GM19467 (cell line): ENCODE data around the gene GRIN2C.
"Not testable (repeated sequence)": the region's sequence is repeated elsewhere in the genome, so short reads cannot be mapped to it uniquely, and the experiment has no call there.

ENCODE experiments used
- ATAC-seq: cut with Tn5 transposase; IDR thresholded peaks from one replicate; pipeline ENCODE4 v1.9.1; 2021; ENCODE audit warnings: mild to moderate bottlenecking, moderate library complexity; ENCODE audit not compliant: unreplicated experiment

Gene GRIN2C

DNA sequence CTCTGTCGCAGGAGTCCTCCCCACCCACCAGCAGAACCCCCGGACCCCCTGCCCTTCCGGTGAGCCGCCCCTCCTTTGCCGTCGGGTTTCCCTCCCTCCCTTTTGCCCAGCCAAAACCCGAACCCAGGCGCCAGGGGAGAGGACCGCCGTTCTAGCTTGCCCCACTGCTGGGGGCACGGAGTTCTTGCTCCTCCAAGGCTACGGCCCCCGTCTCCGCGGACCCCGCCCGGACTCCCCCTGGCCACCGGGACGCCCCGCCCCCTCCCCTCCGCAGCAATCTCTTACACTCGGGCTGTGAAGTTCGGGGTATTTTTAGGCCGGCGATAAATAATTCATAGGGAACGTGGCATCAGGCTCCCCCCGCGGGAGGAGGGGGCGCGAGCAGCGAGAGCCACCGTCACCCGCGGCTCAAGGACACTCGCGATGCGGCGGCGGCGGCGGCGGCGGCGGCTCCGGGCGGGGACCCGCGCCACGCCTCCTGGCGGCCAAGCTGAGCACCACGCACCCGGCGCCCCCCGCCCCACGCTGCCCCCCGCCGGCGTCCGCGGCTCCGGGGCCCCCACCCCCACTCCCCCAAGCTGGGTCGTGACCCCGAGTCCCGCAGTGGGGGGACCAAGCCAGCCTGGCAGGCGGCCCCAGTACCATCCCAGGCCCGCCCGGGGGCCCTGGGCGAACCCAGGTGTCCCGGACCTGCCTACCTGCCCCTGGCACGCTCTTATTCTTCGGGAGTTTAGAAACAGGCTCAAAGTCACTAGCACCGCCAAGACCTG, at the start of gene GRIN2C:
GRIN2C (minus strand) TSS at position 427 of the 770 bp plus-strand sequence. CDS start 4,793 bp downstream, outside the sequence.
- ATAC-seq = no peak

- ATAC-seq = not testable (repeated sequence)
These were observed 49.4 kb upstream of the GRIN2C start for GRCh38 chr17:74909097-74909496.

DNA sequence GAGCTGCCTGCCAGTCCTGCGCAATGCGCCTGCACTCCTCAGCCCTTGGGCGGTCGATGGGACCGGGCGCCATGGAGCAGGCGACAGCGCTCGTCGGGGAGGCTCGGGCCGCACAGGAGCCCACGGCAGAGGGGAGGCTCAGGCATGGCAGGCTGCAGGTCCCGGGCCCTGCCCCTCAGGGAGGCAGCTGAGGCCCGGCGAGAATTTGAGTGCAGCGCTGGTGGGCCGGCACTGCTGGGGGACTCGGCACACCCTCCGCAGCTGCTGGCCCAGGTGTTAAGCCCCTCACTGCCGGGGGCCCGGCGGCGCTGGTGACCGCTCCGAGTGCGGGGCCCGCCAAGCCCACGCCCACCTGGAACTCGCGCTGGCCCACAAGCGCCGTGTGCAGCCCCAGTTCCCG, 47.3 kb upstream of the GRIN2C start:
- no peak for ATAC-seq

DNA sequence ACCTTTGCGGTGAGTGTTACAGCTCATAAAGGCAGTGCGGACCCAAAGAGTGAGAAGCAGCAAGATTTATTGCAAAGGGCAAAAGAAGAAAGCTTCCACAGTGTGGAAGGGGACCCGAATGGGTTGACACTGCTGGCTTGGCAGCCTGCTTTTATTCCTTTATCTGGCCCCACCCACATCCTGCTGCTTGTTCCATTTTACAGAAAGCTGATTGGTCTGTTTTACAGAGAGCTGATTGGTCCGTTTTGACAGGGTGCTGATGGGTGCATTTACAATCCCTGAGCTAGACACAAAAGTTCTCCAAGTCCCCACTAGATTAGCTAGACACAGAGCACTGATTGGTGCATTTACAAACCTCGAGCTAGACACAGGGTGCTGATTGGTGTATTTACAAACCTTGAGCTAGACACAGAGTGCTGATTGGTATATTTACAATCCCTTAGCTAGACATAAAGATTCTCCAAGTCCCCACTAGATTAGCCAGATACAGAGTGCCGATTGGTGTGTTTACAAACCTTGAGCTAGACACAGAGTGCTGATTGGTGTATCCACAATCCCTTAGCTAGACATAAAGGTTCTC, 46.6 kb upstream of the GRIN2C start:
- ATAC-seq = not testable (repeated sequence)

DNA sequence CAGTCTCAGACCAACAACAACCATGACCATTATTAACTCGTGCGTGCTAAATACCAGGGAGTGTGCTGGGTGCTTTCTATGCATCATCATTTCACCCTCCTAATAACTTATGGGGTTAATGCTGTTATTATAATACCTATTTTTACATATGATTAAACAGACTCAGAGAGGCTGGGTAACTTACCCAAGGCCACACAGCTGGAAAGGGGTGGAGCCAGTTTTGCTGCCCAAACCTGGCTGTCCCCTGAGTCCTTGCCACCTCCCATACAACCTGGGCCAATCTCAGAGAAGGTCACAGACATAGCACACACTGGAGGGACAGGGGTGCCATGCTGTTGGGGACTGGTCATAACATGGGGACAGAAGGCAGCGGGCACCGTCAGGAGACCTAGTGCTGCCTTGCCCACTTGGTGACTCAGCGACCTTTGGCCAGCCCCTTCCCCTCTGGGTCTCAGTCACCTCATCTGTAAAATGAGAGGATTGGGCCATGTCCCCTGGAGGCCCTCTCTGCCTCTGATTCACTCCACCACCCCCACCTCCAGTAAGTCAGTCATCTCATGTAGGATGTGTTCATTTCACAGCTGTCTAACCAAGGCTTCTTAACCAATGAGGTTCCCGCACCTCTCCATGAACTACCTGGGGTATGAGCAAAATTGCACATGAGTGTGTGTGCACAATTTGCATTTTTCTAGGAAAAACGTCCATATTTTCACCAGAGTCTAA, 45.2 kb upstream of the GRIN2C start:
- ATAC-seq = no peak

DNA sequence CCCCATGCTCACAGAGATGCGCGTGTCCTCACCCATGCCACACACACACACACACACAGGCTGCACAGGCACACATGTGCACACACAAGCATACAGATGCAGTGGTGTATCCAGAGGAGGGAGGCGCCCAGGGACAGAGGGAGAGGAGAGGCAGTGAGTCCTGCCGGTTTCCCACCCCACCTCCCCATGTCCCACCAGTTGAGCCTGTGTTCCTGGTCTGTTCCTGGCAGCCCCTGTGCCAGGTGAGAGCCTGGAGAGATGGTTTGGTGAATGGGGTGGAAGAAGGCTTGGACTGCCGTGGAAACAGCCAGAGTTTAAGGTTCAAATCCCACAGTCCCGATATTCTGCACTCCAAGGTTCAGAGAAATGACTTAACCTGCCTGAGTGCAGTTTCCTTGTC, 44.0 kb upstream of the GRIN2C start:
- no peak for ATAC-seq

- no peak for ATAC-seq
These were observed 43.3 kb upstream of the GRIN2C start for GRCh38 chr17:74903034-74903433.

DNA sequence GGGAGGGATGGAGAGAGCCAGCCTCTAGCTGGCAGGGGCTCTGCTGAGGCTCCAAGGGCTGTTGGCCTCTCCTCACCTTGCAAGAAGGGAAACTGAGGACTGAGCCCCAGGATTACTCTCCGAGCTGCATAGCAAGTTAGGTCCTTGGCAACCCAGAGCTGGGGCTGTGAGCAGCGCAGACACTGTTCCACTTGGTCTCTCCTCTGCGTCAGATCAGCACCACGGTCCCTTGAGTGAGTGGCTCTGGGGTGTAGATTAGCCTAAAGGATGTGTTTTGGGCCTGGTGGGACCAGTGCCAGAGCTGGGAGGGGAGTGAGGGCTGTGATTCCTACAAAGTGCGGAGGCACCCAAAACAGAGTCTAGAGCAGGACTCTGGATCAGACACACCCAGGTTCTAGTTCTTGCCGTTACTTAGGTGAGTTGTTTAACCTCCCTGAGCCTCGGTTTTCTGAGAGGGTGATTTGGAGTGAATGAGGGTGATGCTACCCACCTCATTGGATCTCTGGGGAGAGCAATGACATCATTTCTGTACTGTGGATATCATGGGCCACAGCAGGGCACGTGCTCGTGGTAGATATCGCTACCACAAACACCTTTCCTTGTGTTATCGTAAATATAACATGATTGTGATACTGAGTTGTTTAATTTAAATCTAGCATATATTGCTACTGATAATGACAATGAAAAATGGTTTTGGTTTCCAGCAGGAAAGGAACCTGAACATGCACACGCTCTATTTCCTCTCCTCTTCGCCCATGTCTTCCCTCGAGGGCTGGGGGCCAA, 41.9 kb upstream of the GRIN2C start:
- no peak for ATAC-seq

GRCh38 chr17:74900208-74900607, 40.5 kb upstream of the GRIN2C start:
- ATAC-seq = no peak

- ATAC-seq = no peak
These were observed 38.8 kb upstream of the GRIN2C start for GRCh38 chr17:74898376-74898946.

GRCh38 chr17:74893936-74894671, 34.4 kb upstream of the GRIN2C start:
- ATAC-seq = no peak

- ATAC-seq = no peak
These were observed 33.6 kb upstream of the GRIN2C start, which contains the start of gene FADS6 for GRCh38 chr17:74892974-74893911. Gene FADS6, minus strand, starts transcription at chr17:74893633. Its CDS starts 38 bp downstream, at chr17:74893595.

- ATAC-seq = no peak
These were observed 32.5 kb upstream of the GRIN2C start for GRCh38 chr17:74892013-74892841.

- ATAC-seq = no peak
These were observed 30.9 kb upstream of the GRIN2C start for GRCh38 chr17:74890554-74890953.

- no peak for ATAC-seq
These were observed 28.8 kb upstream of the GRIN2C start for GRCh38 chr17:74888469-74888868.

- no peak for ATAC-seq
These were observed 23.6 kb upstream of the GRIN2C start for GRCh38 chr17:74883241-74883745.

DNA sequence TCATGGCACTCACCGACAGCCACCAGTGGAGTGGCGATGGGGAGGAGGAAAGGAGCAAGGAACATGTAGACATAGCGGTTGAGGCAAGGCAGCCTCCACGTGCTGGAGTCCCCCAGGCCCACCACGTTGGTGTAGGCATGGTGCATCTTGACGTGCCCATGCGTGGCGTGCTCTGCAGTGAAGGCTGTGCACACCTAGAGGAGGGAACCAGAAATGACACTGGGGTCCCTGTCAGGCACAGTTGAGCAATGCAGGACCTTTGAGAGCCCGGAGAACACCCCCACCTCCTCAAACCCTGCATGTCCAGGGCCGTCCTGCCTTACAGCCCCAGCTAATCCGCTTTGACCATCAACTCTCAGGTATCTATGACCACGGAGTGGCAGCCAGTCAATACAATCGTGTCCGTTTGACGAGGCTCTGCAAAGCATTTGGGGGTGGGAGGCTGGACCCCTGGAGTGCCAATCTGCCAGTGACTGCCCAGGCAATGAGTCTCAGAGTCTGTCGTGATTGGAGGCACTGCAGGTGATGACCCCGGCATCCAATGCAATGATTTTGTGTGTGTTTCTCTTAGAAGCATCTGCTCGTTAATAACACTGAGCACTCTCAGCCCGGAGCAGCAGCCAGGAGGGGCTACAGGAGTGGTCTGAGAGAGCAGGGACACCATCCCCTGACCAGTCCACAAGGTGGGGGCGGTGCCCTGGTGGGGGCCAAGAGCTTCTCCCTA, 23.0 kb upstream of the GRIN2C start:
- ATAC-seq = no peak
